Activated CD4-positive, alpha-beta T cell treated with anti-CD3 and anti-CD28 coated beads, Interleukin-2, amount 50 U/mL, for 1 hour (primary cell): ENCODE data around the gene UBE2D2.

Source experiments
- DNase-seq: peaks from one replicate; pipeline ENCODE4 v3.0.0-alpha.2; 2020

Gene UBE2D2

DNA sequence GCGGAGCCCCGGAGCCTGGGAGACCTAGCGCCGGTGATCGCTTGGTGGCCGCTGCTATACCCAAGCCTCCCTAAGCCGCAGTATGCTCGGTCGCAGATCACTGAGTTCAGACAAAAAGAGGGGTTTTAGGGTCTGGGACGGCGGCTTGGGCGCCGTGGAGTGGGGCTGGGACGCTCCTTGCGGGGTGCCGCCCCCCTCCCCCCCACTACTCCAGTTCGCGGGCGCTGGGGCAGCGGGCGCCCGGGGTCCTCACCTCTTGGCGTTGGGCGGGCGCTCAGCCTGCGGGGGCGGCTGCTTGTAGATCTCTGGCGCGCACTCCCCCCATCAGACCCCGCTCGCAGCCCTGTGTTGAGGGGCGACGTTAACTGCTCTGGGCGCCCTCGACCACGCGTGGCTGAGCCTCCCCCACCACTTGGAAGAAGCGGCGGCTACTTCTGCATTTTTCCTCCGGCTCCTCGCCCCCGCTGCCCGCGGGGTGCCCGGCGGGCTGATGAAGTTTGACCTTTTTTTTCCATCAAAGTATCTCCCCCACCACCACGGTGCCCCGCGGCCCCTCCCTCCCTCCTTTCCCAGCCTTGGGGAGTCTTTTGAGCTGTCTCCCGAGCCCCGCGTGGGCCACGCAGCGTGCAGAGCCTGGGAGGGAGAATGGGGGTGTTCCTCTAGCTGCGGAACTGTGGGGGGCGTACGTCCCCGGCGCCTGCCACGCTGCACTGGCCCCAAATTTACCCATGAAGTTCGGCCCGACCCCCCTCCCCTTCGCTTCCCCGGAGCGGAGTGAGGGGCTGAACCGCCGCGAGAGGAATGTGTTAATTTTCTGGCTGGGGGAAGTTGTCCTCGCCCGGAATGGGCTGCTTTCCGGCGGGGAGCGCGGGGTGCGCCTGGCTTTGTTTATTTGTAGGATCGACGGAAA, 88.2 kb downstream of the UBE2D2 start:
- DNase-seq, result no peak

DNA sequence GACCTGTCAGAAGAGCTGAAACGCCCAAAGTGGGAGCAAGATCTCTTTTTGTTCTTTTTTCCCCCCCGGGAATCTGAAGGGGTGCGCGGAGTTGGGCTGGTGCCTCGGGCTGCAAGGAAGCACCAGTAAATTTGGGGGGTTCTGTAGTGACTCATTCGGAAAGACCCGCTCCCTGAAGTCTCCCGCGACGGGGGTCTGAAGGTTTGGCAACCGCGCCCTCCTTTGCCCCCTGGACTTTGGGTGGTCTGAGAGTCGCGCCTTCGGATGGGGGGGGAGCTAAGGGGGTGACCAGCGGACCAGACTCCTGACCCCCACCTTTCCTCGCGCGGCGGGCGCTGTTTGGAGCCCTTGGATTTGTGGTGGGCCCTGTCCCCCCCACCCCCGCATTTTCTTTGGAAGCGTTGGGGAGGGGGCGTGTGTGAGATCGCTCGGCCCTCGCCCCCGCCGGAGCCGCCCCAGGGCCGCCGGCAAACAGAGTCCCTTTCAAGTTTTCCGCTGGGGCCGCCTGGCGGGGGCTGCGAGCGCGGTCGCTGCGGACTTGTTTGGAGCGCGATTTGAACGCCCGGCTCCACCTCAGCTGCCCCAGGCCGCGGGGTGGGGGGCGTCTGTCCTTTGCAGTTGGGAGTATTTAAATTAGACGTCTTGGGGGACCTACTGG, 89.0 kb downstream of the UBE2D2 start:
- DNase-seq, result peak; percentile 28

DNA sequence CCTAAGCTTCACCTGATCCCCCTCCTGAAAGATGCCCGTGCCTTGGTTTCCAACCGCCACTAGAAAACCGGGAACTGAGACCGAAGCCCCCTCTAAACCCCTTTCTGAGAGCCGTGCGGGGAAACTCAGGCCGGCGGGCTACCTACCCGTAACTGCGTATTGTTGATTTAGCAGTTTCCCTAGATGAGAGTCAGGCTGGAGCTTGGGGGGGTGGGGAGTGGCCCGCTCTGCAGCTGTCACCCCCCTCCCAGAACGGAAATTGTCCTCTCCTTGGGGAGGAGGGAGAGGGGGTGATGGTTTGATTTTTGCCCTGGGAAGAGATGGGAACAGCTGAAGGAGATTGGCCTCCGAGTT, 89.5 kb downstream of the UBE2D2 start:
- no peak for DNase-seq

DNA sequence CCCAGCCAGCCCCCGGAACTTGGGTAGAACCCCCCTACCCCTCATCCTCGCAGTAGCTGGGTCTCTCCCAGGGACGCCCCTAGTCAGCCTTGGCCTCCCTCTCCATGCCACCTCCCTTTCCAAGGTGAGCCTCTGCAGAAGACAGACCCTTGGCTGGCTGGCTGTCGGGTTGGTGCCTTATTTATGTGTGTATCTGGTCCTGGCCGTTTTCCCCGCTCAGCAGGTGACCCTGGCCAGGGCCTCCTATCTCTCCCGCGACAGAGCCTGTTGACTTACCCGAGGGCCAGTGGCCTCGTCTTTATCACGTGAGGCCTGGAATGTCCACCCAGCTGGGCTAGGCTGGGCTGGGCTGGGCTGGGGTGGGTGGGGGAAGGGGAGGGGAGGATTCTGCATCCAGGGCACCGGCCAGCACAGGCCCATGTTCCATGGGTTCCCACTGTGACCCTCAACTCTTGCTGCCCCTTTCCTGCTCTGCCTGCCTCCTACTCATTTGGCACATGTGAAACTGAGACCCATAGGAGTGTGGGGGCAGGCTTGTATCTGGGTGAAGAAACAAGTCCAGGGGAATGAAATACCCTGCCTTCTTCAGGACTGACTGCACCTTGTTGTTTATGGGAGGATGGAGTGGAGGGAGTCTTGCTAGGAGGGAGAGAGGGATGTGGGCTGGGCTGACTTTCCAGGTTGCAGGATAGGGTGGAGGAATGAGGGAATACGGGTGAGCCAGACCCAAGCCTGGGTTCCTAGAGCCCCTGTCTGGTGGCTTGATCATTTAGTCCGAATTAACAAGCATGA, 90.1 kb downstream of the UBE2D2 start:
- no peak for DNase-seq

DNA sequence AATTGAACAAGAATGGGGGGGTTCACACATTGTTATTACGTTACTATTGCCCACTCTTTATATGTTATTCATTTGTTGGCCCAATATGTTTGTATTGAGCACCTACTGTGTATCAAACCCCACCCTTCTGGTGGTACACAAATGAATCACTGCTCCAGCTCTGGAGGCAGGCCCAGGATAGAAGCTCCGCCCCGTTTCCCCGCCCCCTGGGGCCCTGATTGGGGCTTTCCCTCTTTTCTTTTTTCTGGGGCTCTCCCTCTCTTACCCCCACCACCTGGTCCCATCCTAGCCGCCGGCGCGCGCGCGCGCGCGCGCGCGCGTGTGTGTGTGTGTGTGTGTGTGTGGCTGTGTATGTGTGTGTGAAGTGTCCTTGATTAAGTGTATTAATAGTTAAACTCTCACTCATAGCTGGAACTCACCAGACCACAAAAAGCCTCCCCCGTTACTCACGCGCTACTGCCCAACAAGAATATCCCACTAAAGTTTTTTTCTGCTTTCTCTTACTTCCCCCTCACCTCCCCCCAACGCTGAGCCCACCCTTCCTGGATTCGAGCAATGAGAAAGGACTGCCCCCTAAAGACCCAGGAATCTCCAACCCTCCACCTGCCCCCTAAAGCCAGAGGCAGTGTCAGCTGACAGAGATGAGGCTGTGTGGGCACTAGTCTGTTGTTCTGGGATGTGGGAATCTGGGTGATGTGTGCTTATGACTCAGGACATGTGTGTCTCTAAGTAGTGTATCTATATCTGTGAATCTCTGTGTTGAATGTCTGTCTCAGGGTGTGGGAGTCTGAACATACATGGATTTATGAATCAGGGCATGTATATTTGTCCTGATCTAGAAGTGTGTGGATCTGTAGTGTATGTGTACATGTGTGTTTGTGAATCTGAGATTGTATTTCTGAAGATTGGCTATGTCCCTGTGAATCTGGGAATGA, 91.0 kb downstream of the UBE2D2 start:
- peak; percentile 55 for DNase-seq

DNA sequence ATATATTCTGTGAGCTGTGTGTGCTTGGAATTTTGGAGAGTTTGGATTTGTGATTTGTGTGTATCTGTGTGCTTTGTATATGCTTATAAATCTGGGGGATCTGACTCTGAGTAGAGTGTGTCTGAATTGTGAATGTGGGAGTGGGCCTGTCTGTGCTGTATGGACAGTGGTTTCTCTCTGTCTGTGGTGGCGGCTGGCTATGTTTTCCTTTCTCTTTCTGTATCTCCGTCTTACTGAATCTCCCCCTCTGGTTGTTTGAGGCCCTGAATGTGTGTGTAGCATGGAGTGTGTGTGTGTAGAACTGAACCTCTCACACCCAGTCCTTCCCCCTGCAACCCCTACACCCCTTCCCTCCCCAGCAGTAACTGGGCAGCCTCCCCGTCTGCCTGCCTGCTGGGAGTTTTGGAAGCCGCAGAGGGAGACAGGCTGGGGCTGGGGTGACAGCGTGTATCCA, 91.7 kb downstream of the UBE2D2 start:
- DNase-seq, result no peak

DNA sequence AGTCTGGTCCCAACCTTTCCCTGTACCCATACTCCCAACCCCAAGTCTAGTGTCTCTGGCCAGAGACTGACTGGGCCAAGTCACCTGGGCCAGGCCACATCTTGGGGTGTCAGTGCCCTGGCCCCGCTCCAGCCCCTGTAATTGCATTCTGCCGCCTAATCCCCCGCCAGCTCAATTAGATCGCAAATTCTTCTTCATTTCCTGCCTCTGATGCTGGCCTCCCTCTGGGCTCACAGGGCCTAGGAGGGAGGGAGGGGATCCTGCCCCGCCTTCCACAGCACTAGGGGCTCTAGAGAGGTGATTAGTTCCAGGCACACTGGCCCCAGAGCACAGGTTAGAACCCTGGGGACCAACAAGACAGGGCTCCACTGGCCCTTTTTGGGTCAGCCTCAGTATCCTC, 92.5 kb downstream of the UBE2D2 start:
- no peak for DNase-seq

DNA sequence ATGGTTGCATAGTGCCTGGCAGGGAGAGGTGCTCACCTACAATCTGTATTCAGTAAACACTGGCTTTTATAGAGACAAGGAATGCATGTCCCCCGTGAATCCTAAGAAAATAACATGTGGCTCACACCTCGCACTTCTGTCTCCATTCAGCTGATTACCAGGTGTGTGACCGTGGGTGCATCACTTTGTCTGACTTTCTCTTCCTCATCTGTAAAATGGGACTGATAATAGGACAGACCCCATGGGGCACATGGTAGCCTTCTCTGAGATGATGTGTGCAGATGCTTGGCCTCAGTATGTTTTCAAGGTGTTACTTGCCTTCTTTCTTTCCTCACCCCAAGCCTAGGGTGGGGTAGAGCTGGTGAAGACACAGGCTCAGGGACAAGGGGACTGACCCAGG, 93.3 kb downstream of the UBE2D2 start:
- no peak for DNase-seq

DNA sequence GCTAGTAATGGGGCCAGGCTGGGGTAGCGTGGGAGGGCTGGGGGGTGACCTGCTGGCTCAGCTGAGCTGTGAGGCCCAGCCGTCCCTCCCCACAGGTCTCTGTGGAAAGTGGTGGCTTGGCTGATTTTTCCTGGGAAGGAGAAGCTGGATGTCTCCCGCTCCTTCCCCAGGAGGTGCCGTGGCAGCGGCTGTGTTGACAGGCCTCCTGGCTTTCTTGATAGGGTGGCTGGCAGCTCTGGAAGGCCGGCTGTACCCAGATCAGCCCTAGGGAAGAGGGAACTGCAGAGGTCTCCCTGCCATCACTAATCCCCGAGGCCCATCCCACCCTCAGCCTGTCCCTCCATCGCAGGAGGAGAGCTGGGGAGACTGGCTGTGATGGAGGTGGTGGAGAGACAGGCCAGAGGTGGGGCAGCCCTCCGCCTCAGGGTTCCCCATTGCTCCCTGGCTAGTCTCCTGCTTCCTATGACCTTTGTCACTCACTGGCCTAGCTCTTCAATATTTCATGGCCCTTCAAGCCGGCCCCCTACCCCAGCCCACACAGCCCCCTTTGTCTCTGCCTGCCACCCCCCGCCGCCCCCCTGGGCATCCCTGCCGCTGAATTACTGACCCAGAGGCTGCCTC, 93.8 kb downstream of the UBE2D2 start:
- DNase-seq, result no peak

DNA sequence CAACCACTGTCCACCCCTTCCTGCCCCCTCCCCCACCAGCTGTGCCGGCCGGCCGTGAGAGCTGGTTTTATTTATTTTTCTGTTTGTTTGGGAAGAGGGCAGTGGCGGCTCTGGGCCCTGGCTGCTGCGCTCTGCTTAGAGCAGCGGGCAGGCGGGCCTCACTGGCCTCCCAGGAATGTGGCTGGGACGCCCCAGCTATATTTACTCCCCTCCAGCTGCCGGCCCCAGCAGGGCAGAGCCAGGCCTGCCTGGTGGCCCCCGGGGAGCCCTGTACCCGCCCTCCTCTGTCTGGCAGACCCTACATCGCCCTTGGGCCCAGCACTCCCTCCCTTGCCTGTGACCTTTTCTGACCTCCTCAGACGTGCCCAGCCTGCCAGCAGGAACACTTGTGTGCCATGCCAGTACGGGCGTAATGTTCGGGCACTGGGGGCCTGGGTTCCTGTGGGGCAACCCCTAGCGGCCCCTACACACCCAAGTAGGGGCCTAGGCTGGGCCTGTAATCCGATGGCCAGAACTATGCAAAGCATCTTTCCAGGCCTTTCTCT, 94.7 kb downstream of the UBE2D2 start:
- DNase-seq, result no peak

DNA sequence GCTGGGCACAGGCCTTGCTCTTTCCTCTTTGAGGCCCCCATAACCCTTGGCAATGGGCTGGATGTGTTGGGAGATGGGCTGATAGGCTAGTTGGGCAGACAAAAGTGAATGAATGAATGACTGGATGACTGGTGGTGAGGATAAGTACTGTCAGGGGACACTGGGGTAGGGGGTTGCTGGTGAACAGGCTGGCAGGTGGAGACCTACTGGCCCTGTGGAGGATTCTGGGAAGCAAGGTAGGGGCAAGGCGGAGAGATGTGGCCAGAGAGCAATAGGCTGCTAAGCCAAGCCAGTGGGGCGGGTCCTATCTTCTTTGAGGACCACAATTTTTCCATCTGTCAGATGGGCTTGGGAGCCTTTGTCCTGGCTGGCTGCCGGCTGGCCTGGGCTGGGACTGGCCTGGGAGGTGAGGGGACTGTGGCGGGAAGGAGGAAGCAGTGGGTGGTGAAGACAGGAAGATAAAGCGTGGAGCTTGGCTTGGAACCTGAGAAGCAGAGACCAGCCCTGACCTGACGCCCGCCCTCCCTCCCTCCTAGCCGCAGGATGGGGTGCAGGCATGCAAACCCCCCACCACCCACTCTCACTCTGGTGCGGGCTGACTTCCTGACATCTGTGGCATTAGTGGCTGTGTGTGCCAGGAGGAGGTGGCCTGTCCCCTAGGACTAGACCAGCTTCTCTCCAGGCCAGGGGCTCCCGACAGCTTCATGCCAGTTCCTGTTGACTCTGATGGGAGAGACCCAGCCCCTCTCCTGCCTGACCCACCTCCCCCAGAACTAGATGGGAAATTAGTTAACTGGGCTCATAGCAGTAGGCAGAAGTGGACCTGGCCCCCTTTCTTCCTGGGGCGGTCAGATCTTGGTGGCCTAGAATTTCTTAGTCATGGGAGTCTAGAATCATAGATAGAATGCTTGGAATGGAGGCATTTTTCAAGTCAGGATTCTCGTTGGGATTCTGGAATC, 96.5 kb downstream of the UBE2D2 start:
- DNase-seq, result no peak

DNA sequence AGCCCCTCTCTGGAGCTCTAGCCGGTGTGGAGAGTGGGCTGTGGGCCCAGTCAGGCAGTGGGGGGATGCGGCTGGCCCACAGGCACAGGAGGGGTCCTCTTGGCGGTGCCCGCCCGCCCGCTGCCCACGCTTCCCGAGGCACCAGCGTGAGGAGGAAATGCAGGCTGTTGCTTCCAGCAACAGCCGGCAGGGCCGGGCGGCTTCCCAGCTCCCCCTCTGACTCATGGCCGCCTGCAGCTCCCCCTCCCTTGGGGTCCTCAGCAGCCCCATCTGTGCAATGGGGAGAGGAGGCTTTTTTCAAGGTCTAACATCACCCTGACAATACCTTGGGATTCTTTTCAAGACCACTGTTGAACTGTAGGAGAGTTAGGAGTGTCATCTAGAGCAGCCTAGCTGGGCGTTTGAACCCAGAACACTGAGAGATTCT, 97.4 kb downstream of the UBE2D2 start:
- no peak for DNase-seq

DNA sequence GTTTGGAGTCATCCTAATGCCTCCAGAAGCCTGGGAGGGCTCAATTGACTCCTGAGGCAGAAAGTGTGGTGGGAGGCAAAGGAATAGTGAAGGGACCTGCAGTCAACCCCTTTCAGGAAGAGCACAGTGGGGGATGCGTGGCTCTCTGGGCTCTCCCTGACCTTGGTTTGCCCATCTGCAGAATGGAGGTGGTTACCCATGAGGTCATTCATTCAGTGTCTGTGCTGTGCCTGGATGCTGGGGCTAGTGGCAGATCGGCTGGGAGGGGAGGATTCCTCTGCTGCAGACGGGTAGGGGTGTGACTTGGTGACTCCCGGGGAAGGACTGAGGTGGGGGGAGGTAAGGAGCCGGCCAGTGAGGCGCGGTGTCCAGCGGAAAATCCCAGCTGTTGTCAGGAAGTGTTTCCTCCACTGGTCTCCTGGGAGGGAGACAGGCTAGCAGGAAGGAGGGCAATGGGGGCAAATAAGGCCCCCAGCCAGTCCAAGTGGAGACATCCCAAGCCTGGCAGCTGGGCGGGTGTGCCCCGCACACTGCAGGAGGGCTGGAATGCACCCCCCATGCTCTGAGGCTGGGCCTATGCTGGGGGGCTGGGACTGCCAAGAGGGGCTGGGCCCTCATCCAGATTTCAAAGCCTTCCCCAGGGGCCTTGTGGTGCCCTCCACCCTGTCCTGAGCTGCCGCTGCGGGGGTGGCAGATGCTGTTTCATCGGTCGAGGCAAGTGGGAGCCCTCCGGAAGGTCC, 98.0 kb downstream of the UBE2D2 start:
- DNase-seq, result no peak

DNA sequence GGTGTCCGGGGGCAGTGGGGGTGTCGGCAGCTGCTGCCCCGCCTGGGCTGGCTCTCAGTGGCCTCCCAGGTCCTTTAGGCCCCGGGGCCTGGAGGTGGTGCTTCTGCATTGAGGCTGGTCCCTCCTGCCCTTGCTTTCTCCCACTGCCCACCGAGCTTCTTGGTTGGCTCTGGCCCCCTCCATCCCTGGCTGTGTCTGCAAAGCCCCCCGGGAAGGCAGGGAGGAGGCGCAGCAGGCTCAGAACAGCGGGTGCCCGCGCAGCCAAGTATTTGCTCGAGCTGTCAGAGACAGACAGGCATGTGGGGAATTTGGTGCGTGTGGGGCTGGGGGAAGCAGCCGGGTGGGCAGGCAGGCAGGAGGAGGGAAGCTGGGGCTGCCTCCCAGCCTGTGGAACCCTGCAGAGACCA, 98.6 kb downstream of the UBE2D2 start:
- DNase-seq, result no peak

DNA sequence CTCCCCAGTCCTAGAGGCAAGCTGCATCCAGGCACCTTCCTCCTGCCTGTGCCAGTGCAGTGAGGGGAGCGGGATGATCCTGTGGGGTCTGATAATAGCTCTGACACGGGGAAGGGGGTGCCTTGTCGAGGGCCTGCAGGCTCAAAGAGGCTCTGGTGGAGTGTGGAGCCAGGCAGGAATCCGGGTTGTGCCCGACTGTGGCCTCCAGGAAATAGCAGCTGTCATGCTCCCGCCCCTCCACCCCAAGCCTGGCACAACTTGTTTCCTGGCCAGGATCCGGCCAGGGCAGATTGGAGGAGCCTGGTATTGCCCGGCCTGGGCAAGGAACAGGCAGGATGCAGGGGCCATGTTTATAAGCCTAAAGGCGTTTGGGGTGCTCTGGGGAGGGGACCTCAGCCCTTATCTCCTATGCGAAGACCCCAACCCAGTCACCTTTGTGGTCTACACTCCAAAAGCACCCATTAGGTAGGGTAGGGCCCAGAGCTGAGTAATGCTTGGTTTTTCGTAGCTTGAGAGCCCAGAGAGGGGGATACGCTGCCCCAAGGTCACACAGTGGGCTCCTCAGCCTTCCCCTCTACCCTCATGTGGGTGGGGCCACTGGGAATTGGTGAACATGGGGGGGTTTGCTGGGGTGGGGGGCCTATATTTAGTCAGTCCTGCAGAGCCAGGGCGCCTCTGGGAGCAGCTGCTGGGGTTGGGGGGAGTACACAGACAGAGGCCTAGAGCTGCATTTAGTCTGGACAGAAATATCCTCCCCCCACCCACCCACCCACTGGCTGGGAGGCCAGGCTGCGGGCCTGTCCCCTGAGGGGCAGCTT, 99.2 kb downstream of the UBE2D2 start:
- no peak for DNase-seq

DNA sequence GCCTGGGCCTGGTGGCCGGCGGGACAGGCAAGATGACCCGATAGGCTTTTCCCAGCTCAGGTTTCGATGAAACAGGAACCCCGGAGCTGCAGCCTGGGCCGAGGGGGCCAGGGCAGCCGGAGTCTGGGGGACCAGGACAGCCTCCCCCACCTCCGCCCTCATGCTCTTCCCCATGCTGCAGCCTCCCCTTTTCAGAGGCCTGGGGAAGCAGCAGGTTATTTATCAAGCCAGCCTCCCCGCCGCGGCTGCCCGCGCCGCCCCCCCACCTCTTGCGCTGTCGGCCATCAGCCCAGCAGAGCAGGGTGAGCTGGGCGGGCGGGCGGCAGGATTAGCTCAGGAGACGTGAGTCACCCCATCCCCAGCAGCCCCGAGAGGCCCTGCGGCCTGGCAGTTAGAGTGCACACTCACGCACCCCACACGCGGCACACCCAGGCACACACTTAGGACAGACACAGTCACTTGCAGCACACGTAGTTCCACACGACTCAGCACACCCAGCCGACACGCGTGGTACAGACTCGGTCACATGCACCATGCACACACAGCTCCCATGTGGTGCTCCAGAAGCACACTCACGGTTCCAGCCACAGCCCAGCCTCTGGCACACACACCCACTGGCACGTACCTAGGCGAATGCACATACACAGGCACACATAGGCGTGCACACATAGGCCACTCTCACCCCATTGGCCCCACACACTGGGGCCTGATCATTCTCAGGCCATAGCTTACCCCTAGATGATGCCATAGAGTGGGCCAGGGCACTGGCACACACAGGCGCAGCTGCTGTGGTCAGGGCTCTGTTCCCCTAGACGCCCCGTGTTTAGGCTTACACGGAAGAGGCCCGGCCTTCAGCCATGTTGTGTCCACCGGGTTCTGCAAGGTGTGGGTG, 100.0 kb downstream of the UBE2D2 start:
- DNase-seq, result no peak

DNA sequence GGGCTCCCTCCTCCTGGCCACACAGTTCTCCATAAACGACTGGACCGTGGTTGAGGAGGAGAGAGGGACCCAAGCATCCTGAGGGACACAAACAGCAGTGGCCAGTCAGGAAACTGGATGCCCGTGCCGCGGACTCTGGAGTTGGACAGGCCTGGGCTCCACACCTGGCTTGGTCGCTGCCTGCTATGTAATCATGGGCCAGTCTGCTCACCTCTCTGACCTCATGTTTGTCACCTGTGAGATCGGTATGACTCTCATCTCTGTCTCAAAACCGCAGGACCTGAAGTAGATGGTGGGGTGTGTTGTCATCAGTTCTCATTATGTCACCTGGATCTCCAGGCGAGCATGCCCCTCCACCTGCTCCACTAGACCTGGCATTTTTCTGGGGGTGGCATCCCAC, 101.5 kb downstream of the UBE2D2 start:
- DNase-seq, result no peak
